HCT116 (cell line): ENCODE results near the gene ITGA1. TPM values are rescaled to one million over a fixed set of nuclear protein-coding genes. Genes with fewer than 3 reads are reported as not detected.

Source experiments
- ATAC-seq: fragments of 200-7000 bp; cut with Tn5 transposase; 2 replicates; pipeline ENCODE4 v1.9.1; 2020; ENCODE audit warnings: mild to moderate bottlenecking, moderate library complexity
- BruUV-seq: library from RNA; stranded (reverse); fragments of 400-500 nt; replicated peaks from 2 replicates; lab custom pipeline; 2021; lab: Mats Ljungman, UMichigan
- CTCF ChIA-PET: fragments of 300-600 bp; sonication (Branson Sonifier 250); formaldehyde crosslinking; loops from one replicate; lab custom pipeline; 2021; ENCODE audit warnings: antibody characterized with exemption; lab: Charles Lee
- POLR2A ChIA-PET: fragments of 300-600, 350-600 bp; sonication (Branson Sonifier 250); formaldehyde crosslinking; loops from one replicate; lab custom pipeline; 2021; ENCODE audit warnings: antibody characterized with exemption; lab: Charles Lee
- RAD21 ChIA-PET, 2 experiments: fragments of 300-600 bp; sonication (Branson Sonifier 250); formaldehyde crosslinking; loops; one replicate each; lab custom pipeline; 2023; ENCODE audit warnings: low total read pairs in 2 of 2; ENCODE audit not compliant: uncharacterized antibody in 2 of 2, unreplicated experiment in 2 of 2, low non-redundant PET in 1 of 2; lab: Charles Lee
- DNase-seq: peaks from one replicate; pipeline ENCODE4 v3.0.0-alpha.2; 2010; ENCODE audit warnings: low read depth, low spot score
- H2AFZ ChIP-seq: fragments of 200-600 bp; shearing (Covaris generic), sonication (generic); 2 replicates; pipeline ENCODE4 v1.6.1; 2017; ENCODE audit warnings: low read depth, mixed run types, mixed read lengths, antibody characterized with exemption, low read length; ENCODE audit not compliant: poor library complexity, severe bottlenecking
- H3K27ac ChIP-seq: 2 replicates; pipeline ENCODE4 v1.5.1; 2012; ENCODE audit warnings: low read depth, low read length
- H3K27me3 ChIP-seq: fragments of 200-600 bp; sonication (generic); 2 replicates; pipeline ENCODE4 v1.6.1; 2016; ENCODE audit warnings: mixed run types, low read length, mixed read lengths; ENCODE audit not compliant: insufficient read depth
- H3K36me3 ChIP-seq, 2 experiments: fragments of 200-500 bp in 1 of 2; fragments of 200-600 bp in 1 of 2; sonication (Bioruptor generic) in 1 of 2; sonication (generic) in 1 of 2; 2 replicates each; pipeline versions ENCODE4 v1.5.1 to v1.6.1; 2014 to 2016; ENCODE audit warnings: low read length in 2 of 2, inconsistent platforms in 1 of 2, mixed read lengths in 1 of 2, mixed run types in 1 of 2; ENCODE audit not compliant: insufficient read depth in 2 of 2, control insufficient read depth in 1 of 2
- H3K4me1 ChIP-seq, 2 experiments: fragments of 200-600 bp in 1 of 2; sonication (generic) in 1 of 2; 2 replicates each; pipeline versions ENCODE4 v1.5.1 to v1.6.1; 2012 to 2017; ENCODE audit warnings: low read length in 2 of 2, inconsistent platforms in 1 of 2, mild to moderate bottlenecking in 1 of 2, mixed read lengths in 1 of 2, mixed run types in 1 of 2, moderate library complexity in 1 of 2; ENCODE audit not compliant: insufficient read depth in 2 of 2, control insufficient read depth in 1 of 2
- H3K4me2 ChIP-seq: fragments of 200-600 bp; sonication (generic); 2 replicates; pipeline ENCODE4 v1.6.1; 2017; ENCODE audit warnings: mixed run types, low read length, mixed read lengths
- H3K4me3 ChIP-seq, 2 experiments: fragments of 200-600 bp in 1 of 2; sonication (generic) in 1 of 2; replicated peaks in 1 of 2; 2 replicates each; pipeline ENCODE4 v1.5.1; 2011 to 2016; ENCODE audit warnings: low read length in 2 of 2, control low read depth in 1 of 2, low read depth in 1 of 2, mild to moderate bottlenecking in 1 of 2, mixed read lengths in 1 of 2, mixed run types in 1 of 2
- H3K79me2 ChIP-seq: fragments of 200-600 bp; sonication (generic); 2 replicates; pipeline ENCODE4 v1.6.1; 2017; ENCODE audit warnings: mild to moderate bottlenecking, mixed run types, low read length, moderate library complexity, mixed read lengths; ENCODE audit not compliant: insufficient read depth
- H3K9ac ChIP-seq: fragments of 200-600 bp; sonication (generic); 2 replicates; pipeline ENCODE4 v1.6.1; 2016; ENCODE audit warnings: low read length, mixed read lengths
- H3K9me2 ChIP-seq: fragments of 200-600 bp; sonication (generic), shearing (Covaris generic); 2 replicates; pipeline ENCODE4 v1.6.1; 2017; ENCODE audit warnings: mixed run types, mild to moderate bottlenecking, moderate library complexity; ENCODE audit not compliant: insufficient read depth
- H3K9me3 ChIP-seq, 2 experiments: fragments of 200-500 bp in 1 of 2; fragments of 200-600 bp in 1 of 2; sonication (Bioruptor generic) in 1 of 2; sonication (generic) in 1 of 2; 2 replicates each; pipeline ENCODE4 v1.6.1; 2014 to 2017; ENCODE audit warnings: low read length in 2 of 2, mixed read lengths in 2 of 2, inconsistent platforms in 1 of 2, low read depth in 1 of 2, mild to moderate bottlenecking in 1 of 2, mixed run types in 1 of 2, moderate library complexity in 1 of 2; ENCODE audit not compliant: control insufficient read depth in 1 of 2, insufficient read depth in 1 of 2
- H4K20me1 ChIP-seq: fragments of 200-600 bp; sonication (generic), shearing (Covaris generic); 2 replicates; pipeline ENCODE4 v1.6.1; 2017; ENCODE audit warnings: mixed run types, mild to moderate bottlenecking, moderate library complexity; ENCODE audit not compliant: insufficient read depth
- ATF3 ChIP-seq: IDR thresholded peaks from 2 replicates; pipeline ENCODE4 v1.6.1; 2012
- CEBPB ChIP-seq: IDR thresholded peaks from 2 replicates; pipeline ENCODE4 v1.6.1; 2012; ENCODE audit warnings: low read depth
- EZH2 ChIP-seq: fragments of 200-600 bp; sonication (generic); IDR thresholded peaks from 2 replicates; pipeline ENCODE4 v1.6.1; 2017; ENCODE audit warnings: antibody characterized with exemption, mixed run types
- FOSL1 ChIP-seq: IDR thresholded peaks from 2 replicates; pipeline ENCODE4 v1.6.1; 2012; ENCODE audit warnings: low read depth
- MAX ChIP-seq: IDR thresholded peaks from 2 replicates; pipeline ENCODE4 v1.6.1; 2012
- POLR2A ChIP-seq: IDR thresholded peaks from 2 replicates; pipeline ENCODE4 v1.7.0; 2011; ENCODE audit warnings: borderline replicate concordance; ENCODE audit not compliant: insufficient read depth, insufficient read length; ENCODE audit errors: extremely low read depth
- POLR2AphosphoS5 ChIP-seq: IDR thresholded peaks from 2 replicates; pipeline ENCODE4 v1.6.1; 2011; ENCODE audit warnings: mild to moderate bottlenecking, low read depth, low read length, moderate library complexity
- SIN3A ChIP-seq: IDR thresholded peaks from 2 replicates; pipeline ENCODE4 v1.6.1; 2012; ENCODE audit warnings: low read depth
- SRF ChIP-seq: IDR thresholded peaks from 2 replicates; pipeline ENCODE4 v1.6.1; 2012; ENCODE audit warnings: low read depth
- ZNF274 ChIP-seq: fragments of 200-500 bp; sonication (Bioruptor generic); IDR thresholded peaks from 2 replicates; pipeline ENCODE4 v1.6.1; 2014; ENCODE audit warnings: mild to moderate bottlenecking, low read depth, low read length, inconsistent platforms
- intact Hi-C: fragments of 100-400 bp; cut with micrococcal nuclease; formaldehyde crosslinking; loops from 2 replicates; pipeline ENCODE4 v1.10.0; 2022
- total RNA-seq: library from RNA; stranded (reverse); gene quantifications from one replicate; pipeline ENCODE4 v1.2.1, GENCODE V29; 2021; ENCODE audit not compliant: unreplicated experiment
- TF ChIP-seq, protein P1 (sequence below): IDR thresholded peaks from 2 replicates; pipeline ENCODE4 v1.6.1; 2011; ENCODE audit warnings: mild to moderate bottlenecking, low read length, moderate library complexity; ENCODE audit not compliant: insufficient replicate concordance; ENCODE audit errors: extremely low read depth
- TF ChIP-seq, protein P2 (sequence below): IDR thresholded peaks from 2 replicates; pipeline ENCODE4 v1.6.1; 2012; ENCODE audit warnings: low read depth
- TF ChIP-seq, protein P3 (sequence below), 3 experiments: fragments of 200-600 bp in 1 of 3; sonication (generic) in 1 of 3; IDR thresholded peaks in 2 of 3; conservative IDR thresholded peaks in 1 of 3; 2 replicates each; pipeline ENCODE4 v1.5.1; 2012 to 2017; ENCODE audit warnings: low read depth in 2 of 3, low read length in 2 of 3, antibody characterized with exemption in 1 of 3, borderline replicate concordance in 1 of 3, control low read depth in 1 of 3, mild to moderate bottlenecking in 1 of 3, mixed read lengths in 1 of 3, mixed run types in 1 of 3, moderate library complexity in 1 of 3; ENCODE audit not compliant: insufficient read depth in 1 of 3

ITGA1 gene
- total RNA-seq, 1 experiment from 2014 or later, result 1.8 TPM

GRCh38 chr5:52867809-52868208, 80.1 kb downstream of the ITGA1 start:
- TF ChIP-seq SIN3A (no peak), EZH2 (no peak), POLR2A (no peak), POLR2AphosphoS5 (no peak), ZNF274 (no peak)
- Histone ChIP-seq H3K4me2 (no peak overlapping the region), H3K4me3 (no peak overlapping the region), H3K79me2 (no peaks in the 10 kb centered on the region), H2AFZ (no peak overlapping the region), H3K9me2 (no peaks in the 10 kb centered on the region), H4K20me1 (no peaks in the 10 kb centered on the region), H3K9me3 (no peaks in the 10 kb centered on the region), H3K27me3 (no peaks in the 10 kb centered on the region), H3K9ac (no peak overlapping the region), H3K27ac (no peak overlapping the region), H3K36me3 (no peaks in the 10 kb centered on the region), H3K4me1 (no peaks in the 10 kb centered on the region)
- intact Hi-C loops, result no loop called here
- CTCF ChIA-PET, result no interaction called here
- POLR2A ChIA-PET, result no interaction called here
- ATAC-seq (no peak), DNase-seq (no peak)
- no TSS peak for BruUV-seq
- RAD21 ChIA-PET, result no interaction called here

DNA sequence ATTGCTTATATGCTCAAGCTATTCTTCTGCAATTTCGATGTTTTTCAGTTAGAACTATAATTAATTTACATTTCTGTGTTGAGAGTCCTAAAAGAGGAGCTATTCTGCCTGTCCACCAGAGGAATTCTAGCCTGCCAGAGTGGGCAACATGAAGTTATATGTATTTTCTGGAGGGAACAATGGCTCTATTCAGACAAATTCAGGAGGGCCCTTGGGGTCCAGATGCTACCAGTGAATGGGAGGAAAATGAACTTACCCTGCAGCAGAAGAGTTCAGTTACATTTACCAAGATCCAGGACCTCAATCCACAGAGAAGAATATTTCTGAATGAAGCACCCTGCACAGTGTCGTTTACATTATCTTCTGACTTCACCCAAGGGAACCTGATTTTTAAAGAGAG, 80.7 kb downstream of the ITGA1 start:
- intact Hi-C loops, result no loop called here
- no peaks in the 10 kb centered on the region for H3K9me3 ChIP-seq
- no peak overlapping the region for H3K4me3 ChIP-seq
- no peaks in the 10 kb centered on the region for H4K20me1 ChIP-seq
- no peak for DNase-seq
- RAD21 ChIA-PET, result no interaction called here
- H3K4me1 ChIP-seq, result no peaks in the 10 kb centered on the region
- ATAC-seq, result no peak
- no peak overlapping the region for H3K27ac ChIP-seq
- no peaks in the 10 kb centered on the region for H3K79me2 ChIP-seq
- no peak overlapping the region for H3K9ac ChIP-seq
- no peak overlapping the region for H2AFZ ChIP-seq
- BruUV-seq, result no TSS peak
- no peaks in the 10 kb centered on the region for H3K36me3 ChIP-seq
- CTCF ChIA-PET, result no interaction called here
- H3K9me2 ChIP-seq, result no peaks in the 10 kb centered on the region
- H3K4me2 ChIP-seq, result no peak overlapping the region
- POLR2A ChIA-PET, result no interaction called here
- no peaks in the 10 kb centered on the region for H3K27me3 ChIP-seq
- no peak for TF ChIP-seq FOSL1
- no peak for TF ChIP-seq POLR2A
- no peak for TF ChIP-seq SRF
- no peak for TF ChIP-seq ATF3
- TF ChIP-seq, protein P1, sequence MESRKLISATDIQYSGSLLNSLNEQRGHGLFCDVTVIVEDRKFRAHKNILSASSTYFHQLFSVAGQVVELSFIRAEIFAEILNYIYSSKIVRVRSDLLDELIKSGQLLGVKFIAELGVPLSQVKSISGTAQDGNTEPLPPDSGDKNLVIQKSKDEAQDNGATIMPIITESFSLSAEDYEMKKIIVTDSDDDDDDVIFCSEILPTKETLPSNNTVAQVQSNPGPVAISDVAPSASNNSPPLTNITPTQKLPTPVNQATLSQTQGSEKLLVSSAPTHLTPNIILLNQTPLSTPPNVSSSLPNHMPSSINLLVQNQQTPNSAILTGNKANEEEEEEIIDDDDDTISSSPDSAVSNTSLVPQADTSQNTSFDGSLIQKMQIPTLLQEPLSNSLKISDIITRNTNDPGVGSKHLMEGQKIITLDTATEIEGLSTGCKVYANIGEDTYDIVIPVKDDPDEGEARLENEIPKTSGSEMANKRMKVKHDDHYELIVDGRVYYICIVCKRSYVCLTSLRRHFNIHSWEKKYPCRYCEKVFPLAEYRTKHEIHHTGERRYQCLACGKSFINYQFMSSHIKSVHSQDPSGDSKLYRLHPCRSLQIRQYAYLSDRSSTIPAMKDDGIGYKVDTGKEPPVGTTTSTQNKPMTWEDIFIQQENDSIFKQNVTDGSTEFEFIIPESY, result no peak
- TF ChIP-seq, protein P2, sequence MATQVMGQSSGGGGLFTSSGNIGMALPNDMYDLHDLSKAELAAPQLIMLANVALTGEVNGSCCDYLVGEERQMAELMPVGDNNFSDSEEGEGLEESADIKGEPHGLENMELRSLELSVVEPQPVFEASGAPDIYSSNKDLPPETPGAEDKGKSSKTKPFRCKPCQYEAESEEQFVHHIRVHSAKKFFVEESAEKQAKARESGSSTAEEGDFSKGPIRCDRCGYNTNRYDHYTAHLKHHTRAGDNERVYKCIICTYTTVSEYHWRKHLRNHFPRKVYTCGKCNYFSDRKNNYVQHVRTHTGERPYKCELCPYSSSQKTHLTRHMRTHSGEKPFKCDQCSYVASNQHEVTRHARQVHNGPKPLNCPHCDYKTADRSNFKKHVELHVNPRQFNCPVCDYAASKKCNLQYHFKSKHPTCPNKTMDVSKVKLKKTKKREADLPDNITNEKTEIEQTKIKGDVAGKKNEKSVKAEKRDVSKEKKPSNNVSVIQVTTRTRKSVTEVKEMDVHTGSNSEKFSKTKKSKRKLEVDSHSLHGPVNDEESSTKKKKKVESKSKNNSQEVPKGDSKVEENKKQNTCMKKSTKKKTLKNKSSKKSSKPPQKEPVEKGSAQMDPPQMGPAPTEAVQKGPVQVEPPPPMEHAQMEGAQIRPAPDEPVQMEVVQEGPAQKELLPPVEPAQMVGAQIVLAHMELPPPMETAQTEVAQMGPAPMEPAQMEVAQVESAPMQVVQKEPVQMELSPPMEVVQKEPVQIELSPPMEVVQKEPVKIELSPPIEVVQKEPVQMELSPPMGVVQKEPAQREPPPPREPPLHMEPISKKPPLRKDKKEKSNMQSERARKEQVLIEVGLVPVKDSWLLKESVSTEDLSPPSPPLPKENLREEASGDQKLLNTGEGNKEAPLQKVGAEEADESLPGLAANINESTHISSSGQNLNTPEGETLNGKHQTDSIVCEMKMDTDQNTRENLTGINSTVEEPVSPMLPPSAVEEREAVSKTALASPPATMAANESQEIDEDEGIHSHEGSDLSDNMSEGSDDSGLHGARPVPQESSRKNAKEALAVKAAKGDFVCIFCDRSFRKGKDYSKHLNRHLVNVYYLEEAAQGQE, result no peak
- TF ChIP-seq, protein P3, sequence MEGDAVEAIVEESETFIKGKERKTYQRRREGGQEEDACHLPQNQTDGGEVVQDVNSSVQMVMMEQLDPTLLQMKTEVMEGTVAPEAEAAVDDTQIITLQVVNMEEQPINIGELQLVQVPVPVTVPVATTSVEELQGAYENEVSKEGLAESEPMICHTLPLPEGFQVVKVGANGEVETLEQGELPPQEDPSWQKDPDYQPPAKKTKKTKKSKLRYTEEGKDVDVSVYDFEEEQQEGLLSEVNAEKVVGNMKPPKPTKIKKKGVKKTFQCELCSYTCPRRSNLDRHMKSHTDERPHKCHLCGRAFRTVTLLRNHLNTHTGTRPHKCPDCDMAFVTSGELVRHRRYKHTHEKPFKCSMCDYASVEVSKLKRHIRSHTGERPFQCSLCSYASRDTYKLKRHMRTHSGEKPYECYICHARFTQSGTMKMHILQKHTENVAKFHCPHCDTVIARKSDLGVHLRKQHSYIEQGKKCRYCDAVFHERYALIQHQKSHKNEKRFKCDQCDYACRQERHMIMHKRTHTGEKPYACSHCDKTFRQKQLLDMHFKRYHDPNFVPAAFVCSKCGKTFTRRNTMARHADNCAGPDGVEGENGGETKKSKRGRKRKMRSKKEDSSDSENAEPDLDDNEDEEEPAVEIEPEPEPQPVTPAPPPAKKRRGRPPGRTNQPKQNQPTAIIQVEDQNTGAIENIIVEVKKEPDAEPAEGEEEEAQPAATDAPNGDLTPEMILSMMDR (IDR thresholded peaks at IDR 0.05 in 2 of 3, conservative IDR thresholded peaks at IDR 0.05 in 1 of 3; ENCODE audit: borderline replicate concordance in 1 of 3, insufficient read depth in 1 of 3, low read depth in 2 of 3, low read length in 2 of 3), result no peak
- no peak for TF ChIP-seq MAX
- TF ChIP-seq CEBPB, result no peak
